ENCODE data around the gene STXBP5L.
"Not testable (repeated sequence)": the region's sequence is repeated elsewhere in the genome, so short reads cannot be mapped to it uniquely, and the experiment has no call there.

STXBP5L gene

GRCh38 chr3:121228971-121229370 is 321.0 kb downstream of the STXBP5L start:
- TF ChIP-seq CTCF (IDR thresholded peaks at IDR 0.05; ENCODE audit: control insufficient read depth, extremely low read depth, insufficient read depth): no peak
- no peak for DNase-seq (ENCODE audit: low read depth)
- no peak overlapping the region for H3K4me3 ChIP-seq (ENCODE audit: low read depth, low read length)

GRCh38 chr3:121230194-121230593 is 322.2 kb downstream of the STXBP5L start:
- peak; percentile 96 for DNase-seq (ENCODE audit: low read depth)
- H3K4me3 ChIP-seq (ENCODE audit: low read depth, low read length): not testable (repeated sequence)

DNA sequence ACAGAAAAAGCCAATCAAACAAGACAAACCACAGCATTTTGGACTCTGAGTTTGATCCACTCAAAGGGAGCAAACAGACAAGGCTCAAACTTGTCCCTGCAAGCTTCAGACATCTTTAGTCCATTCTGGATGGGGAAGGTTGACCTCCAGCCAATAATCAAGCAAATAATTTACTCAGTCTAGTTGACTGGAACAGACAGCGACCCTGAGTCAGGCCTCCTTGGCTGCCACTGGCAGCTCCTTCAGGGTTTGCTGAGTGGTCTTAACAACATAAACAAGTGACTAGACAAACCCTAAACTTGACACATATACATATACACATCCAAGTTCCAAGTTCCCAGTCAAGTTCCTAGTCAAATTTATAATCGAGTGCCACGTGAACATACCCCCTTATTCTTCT is 323.9 kb downstream of the STXBP5L start:
- no peak overlapping the region for H3K4me3 ChIP-seq (ENCODE audit: low read depth, low read length)
- DNase-seq (ENCODE audit: low read depth): peak; percentile 17
- TF ChIP-seq CTCF (IDR thresholded peaks at IDR 0.05; ENCODE audit: control insufficient read depth, extremely low read depth, insufficient read depth): no peak

DNA sequence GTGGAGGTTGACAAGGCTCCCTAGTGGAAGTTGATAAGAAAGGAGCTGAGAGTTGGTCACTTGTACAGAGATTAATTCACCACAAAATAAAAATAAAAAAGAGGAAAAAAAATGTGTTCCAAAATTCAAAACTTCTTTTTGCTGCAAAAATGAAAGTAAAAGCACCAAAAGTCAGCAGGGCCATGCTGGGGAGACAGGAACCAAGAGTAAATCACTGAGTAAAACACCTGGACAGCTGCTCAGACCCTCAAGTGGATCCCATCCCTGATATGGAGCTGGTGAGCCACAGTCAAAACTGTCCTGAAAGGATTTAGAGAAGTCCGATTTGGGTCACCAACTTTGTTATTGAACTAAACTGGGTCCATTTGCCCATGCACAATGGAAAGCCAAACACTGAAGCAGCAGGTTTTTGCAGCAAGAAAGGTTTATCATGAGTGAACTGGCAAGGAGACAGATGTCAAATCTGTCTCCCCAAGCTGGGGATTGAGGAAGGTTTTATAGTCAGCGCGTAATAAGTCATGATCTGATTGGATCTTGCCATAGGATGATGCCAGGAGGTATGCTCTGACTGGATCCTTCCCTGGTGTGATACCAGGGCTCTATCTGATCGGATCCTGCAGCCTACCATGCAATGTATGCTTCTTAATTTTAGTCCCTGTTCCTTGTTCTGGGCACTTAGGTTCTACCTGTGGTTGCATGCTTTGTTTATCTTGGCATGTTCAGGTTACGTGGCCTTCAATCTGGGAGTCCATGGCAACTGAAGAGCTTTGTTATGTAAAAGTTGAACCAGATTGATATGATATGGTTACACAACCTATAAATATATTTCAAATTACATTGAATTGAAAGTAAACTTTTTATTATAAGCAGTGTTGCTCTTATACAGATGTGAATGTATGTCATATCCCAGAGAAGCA is 324.6 kb downstream of the STXBP5L start:
- no peak for TF ChIP-seq CTCF (IDR thresholded peaks at IDR 0.05; ENCODE audit: control insufficient read depth, extremely low read depth, insufficient read depth)
- peak; percentile 19 for DNase-seq (ENCODE audit: low read depth)
- no peak overlapping the region for H3K4me3 ChIP-seq (ENCODE audit: low read depth, low read length)

DNA sequence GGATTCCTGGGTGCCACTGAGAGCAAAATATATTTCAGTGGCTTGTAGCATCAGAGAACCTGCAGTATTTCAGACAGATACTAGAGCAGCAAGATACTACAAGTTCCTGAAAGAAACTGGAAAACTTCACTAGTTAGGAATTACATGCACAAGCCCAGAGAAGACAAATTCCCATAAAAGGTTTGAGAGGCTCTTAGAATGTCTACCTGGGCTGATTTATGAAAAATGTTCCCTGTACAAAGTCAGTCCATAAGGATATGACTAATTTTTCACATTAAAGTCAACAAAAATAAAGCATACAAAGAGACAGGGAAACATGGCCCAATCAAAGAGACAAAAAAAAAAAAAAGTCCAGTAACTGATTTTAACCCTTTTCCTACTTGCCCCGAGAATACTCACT is 335.2 kb downstream of the STXBP5L start:
- no peak for DNase-seq (ENCODE audit: low read depth)
- no peak overlapping the region for H3K4me3 ChIP-seq (ENCODE audit: low read depth, low read length)
- no peak for TF ChIP-seq CTCF (IDR thresholded peaks at IDR 0.05; ENCODE audit: control insufficient read depth, extremely low read depth, insufficient read depth)

DNA sequence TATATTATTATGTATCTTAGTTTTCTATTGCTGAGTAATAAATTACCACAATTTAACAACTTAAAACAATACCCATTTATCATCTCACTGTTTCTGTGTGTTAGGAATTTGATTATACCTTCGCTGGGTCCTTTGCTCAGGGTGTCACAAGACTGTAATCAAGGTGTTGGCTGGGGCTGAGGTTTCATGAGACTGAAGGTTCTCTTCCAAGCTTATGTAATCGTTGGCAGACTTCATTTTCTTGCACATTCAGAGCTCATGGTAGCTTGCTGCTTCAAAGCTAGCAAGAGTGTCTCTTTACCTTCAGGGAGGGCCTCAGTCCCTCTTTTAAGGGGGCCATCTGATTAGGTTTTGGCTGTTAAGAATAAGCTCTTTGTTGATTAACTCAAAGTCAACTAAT is 344.7 kb downstream of the STXBP5L start:
- no peak for DNase-seq (ENCODE audit: low read depth)
- TF ChIP-seq CTCF (IDR thresholded peaks at IDR 0.05; ENCODE audit: control insufficient read depth, extremely low read depth, insufficient read depth): no peak
- no peak overlapping the region for H3K4me3 ChIP-seq (ENCODE audit: low read depth, low read length)

DNA sequence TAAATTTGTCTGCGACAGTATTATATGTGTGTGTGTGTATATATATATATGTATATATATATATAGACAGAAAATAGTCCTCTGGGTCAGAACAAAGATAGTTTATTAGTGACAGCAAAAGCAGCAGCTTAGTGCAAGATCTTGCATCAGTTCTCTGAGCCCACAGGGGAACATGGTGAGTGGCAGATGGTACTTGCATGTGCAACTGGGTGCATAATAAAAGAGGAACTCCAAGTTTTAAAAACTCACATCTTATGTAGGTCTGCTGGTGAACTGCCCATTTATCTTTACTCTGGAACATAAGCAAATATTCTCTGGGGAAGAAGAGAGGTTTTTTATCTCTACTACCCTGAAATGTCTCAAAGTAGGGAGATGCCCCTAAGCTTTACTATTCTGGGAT is 361.4 kb downstream of the STXBP5L start:
- no peak overlapping the region for H3K4me3 ChIP-seq (ENCODE audit: low read depth, low read length)
- DNase-seq (ENCODE audit: low read depth): no peak

More for the DNA sequence above, 361.4 kb downstream of the STXBP5L start:
- no peak for TF ChIP-seq CTCF (IDR thresholded peaks at IDR 0.05; ENCODE audit: control insufficient read depth, extremely low read depth, insufficient read depth)
